Colonic mucosa (tissue), 4 donors: ENCODE data around the gene SCN2B. TPM values are rescaled to one million over a fixed set of nuclear protein-coding genes. Genes with fewer than 3 reads are reported as not detected.

ENCODE experiments used
- DNase-seq: peaks from one replicate; pipeline ENCODE4 v3.0.0-alpha.2; 2020
- H3K27ac ChIP-seq: fragments of 200-600 bp; one replicate; pipeline ENCODE4 v1.8.0; 2021
- H3K27me3 ChIP-seq: fragments of 200-600 bp; one replicate; pipeline ENCODE4 v1.8.0; 2021
- H3K36me3 ChIP-seq: fragments of 200-600 bp; one replicate; pipeline ENCODE4 v1.8.0; 2021
- H3K4me1 ChIP-seq: fragments of 200-600 bp; one replicate; pipeline ENCODE4 v1.8.0; 2021; ENCODE audit warnings: mild to moderate bottlenecking
- H3K4me3 ChIP-seq: fragments of 200-600 bp; one replicate; pipeline ENCODE4 v1.8.0; 2021
- H3K9ac ChIP-seq, 2 donors: one replicate each; pipeline ENCODE4 v1.7.0; 2013; ENCODE audit warnings: control low read depth in 2 of 2, low read depth in 2 of 2, low read length in 2 of 2
- H3K9me3 ChIP-seq: fragments of 200-600 bp; one replicate; pipeline ENCODE4 v1.8.0; 2021
- CTCF ChIP-seq: fragments of 200-600 bp; IDR thresholded peaks from one replicate; pipeline ENCODE4 v1.8.0; 2022; ENCODE audit warnings: antibody characterized with exemption, mild to moderate bottlenecking
- intact Hi-C: fragments of 100-400 bp; cut with DNase I; formaldehyde crosslinking; loops from one replicate; pipeline ENCODE4 v1.14.1; 2022
- total RNA-seq, 2 donors: library from RNA; stranded (reverse); fragmentation: NEBNext Ultra II Directional in 1 of 2; extraction: Animal tissue kit (Norgen Biotek cat#: 25700) in 1 of 2; gene quantifications; one replicate each; pipeline ENCODE4 v1.2.1, GENCODE V29; 2021
- donor health status: healthy.
- donor health status: DM: no; HTN: no; CAD: no.
- donor health status: DM: no; HTN: no; CAD: no.

Gene SCN2B
- total RNA-seq, 2 donors from 2014 or later = 0.12 to 0.45 TPM

- Histone ChIP-seq H3K4me1 (no peaks in the 10 kb centered on the region), H3K36me3 (no peaks in the 10 kb centered on the region), H3K9ac (no peak overlapping the region), H3K9me3 (no peaks in the 10 kb centered on the region), H3K27me3 (no peaks in the 10 kb centered on the region), H3K4me3 (no peak overlapping the region), H3K27ac (no peak overlapping the region)
- TF ChIP-seq CTCF = no peak
- intact Hi-C loops = no loop called here
- no peak for DNase-seq
Measured at GRCh38 chr11:118180300-118180703, 3.9 kb upstream of the SCN2B start.

GRCh38 chr11:118176778-118177134, 317 bp upstream of the SCN2B start:
- no peak overlapping the region for H3K4me3 ChIP-seq
- intact Hi-C loops = no loop called here
- TF ChIP-seq CTCF = no peak

GRCh38 chr11:118175031-118175992, 1.1 kb downstream of the SCN2B start:
- no peaks in the 10 kb centered on the region for H3K36me3 ChIP-seq
- no peak overlapping the region for H3K27ac ChIP-seq
- intact Hi-C loops = no loop called here
- H3K9me3 ChIP-seq = no peaks in the 10 kb centered on the region
- TF ChIP-seq CTCF = no peak
- no peaks in the 10 kb centered on the region for H3K27me3 ChIP-seq
- no peaks in the 10 kb centered on the region for H3K4me1 ChIP-seq
- no peak overlapping the region for H3K9ac ChIP-seq
- DNase-seq = no peak
- no peak overlapping the region for H3K4me3 ChIP-seq

More at GRCh38 chr11:118176778-118177134, 317 bp upstream of the SCN2B start:
- Histone ChIP-seq H3K9me3 (no peaks in the 10 kb centered on the region), H3K36me3 (no peaks in the 10 kb centered on the region), H3K9ac (no peak overlapping the region), H3K27ac (no peak overlapping the region), H3K4me1 (no peaks in the 10 kb centered on the region), H3K27me3 (no peaks in the 10 kb centered on the region)
- DNase-seq = no peak

- no peaks in the 10 kb centered on the region for H3K27me3 ChIP-seq
- H3K27ac ChIP-seq = no peak overlapping the region
- no peak for TF ChIP-seq CTCF
- H3K9ac ChIP-seq = no peak overlapping the region
- DNase-seq = no peak
- intact Hi-C loops = no loop called here
- no peaks in the 10 kb centered on the region for H3K36me3 ChIP-seq
- no peaks in the 10 kb centered on the region for H3K9me3 ChIP-seq
- H3K4me3 ChIP-seq = no peak overlapping the region
- no peaks in the 10 kb centered on the region for H3K4me1 ChIP-seq
Measured at GRCh38 chr11:118174006-118174567, 2.4 kb downstream of the SCN2B start.

- Histone ChIP-seq H3K9me3 (no peaks in the 10 kb centered on the region), H3K27me3 (no peaks in the 10 kb centered on the region), H3K4me3 (no peak overlapping the region), H3K4me1 (no peaks in the 10 kb centered on the region), H3K9ac (no peak overlapping the region), H3K27ac (no peak overlapping the region), H3K36me3 (no peaks in the 10 kb centered on the region)
- intact Hi-C loops = no loop called here
- TF ChIP-seq CTCF = no peak
- DNase-seq = no peak
Measured at GRCh38 chr11:118172356-118172755, 4.1 kb downstream of the SCN2B start.
